GM21786 (cell line): ENCODE results near the gene HSD11B2.

Source experiments
- ATAC-seq: cut with Tn5 transposase; IDR thresholded peaks from one replicate; pipeline ENCODE4 v1.9.1; 2021; ENCODE audit not compliant: unreplicated experiment

Gene HSD11B2

DNA sequence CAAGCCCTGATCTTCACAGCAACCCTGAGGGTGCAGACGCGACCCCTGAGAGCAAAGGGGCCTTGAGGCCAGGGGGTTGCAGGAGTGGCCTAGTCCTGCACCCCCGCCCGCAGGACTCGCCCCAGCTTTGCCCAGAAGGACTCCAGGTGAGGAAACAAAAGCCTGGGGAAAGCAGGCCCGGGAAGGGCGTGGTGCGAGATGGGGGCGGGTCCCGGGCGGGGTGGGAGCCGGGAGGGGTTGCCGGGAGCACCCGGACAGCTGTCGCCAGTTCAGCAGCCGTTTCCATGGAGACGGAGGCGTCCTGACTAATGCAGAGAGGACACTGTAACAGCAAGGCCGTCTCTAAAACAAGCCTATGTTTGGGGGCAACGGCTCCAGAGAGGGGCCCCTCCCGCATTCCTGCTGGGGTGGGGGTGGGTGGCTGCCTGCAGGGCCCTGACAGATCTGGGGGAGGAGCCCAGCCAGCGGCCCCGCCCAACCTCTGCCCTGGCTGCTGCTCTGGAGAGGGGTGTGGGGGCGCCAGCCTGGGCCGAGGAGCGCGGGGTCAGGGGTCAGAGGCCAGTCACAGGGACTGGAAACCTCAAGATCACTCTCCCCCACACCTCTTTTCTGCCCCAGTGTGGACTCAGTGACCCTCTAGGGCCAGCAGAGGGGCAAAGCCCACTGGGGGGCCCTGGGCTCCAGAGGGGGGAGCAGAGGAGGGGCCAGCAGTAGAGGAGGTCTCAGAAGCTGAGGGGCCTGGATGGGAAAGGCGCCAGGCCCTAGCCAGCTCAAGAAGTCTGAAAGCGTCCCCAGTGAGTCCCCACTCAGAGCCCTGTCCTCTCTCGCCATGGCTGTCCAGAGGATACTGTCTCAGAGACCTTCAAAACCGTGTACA lies 34.5 kb upstream of the HSD11B2 start:
- no peak for ATAC-seq

DNA sequence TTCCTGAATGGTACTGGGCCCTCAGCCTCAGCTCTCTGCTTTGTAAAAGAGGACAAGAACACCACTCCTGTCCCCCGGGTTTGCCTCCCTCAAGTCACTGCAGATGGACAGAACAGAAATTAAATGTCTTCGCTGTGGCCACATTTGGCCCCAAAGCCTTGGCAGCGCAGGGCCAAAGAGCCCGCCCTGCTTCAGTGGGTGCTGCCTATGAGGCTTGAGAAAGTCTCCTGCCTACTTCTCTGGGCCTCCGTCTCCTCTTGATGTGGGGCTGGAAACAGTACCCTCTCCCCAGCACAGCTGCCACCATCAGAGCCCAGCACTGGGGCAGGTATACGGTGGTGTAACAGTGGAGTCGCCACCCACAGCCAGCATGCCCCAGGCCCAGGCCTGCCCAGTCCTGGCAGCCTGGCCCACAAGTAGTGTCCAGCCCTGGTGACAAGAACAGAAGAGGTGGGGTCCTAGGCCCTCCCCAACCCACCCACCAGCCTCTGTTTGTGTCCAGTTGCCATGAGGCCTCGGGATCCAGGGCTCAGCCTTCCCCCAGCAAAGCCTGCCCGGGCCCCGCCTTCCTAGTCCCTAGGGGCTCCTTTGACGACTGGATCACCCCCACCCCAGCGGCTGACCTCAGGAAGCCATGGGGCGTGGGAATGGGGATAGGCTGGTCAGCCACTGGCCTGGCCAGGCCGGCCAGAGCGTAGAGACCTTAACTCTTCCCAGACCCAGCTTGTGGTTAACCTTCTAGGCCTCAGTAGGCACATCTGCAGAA lies 33.7 kb upstream of the HSD11B2 start:
- no peak for ATAC-seq

DNA sequence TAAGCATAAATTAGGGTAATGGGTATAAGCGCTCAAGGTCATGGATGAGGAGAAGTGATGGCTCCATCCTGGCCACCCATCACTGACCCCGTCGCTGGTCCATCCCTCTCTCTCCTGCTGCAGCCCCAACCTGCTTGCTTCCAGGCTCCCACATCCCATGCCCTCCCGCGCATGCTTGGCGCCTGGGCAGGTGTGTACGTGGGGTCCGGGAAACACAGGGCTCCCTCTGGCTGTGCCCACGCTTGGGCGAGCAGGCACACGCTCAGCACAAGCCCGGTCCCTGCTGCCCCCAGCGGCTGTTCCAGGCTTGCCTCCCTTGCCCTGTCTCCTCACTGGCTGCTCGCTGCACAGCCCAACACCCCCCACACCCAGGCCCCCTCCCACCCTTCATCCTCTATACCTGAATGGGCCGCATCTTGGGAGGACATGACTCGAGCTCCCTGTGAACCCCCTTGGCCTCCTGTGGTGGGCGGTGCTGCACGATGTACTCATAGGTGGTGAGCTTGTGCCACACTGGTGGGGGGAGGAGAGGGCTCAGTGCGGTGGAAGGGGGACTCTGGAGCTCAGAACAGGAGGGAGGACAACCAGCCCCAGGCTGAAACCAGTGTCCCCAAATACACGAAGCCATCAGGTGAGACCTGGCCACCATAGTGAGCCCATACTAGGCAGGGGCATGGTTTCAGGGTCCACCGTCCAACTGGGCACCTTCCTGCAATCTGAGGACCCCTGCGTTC lies 32.9 kb upstream of the HSD11B2 start:
- ATAC-seq: no peak

DNA sequence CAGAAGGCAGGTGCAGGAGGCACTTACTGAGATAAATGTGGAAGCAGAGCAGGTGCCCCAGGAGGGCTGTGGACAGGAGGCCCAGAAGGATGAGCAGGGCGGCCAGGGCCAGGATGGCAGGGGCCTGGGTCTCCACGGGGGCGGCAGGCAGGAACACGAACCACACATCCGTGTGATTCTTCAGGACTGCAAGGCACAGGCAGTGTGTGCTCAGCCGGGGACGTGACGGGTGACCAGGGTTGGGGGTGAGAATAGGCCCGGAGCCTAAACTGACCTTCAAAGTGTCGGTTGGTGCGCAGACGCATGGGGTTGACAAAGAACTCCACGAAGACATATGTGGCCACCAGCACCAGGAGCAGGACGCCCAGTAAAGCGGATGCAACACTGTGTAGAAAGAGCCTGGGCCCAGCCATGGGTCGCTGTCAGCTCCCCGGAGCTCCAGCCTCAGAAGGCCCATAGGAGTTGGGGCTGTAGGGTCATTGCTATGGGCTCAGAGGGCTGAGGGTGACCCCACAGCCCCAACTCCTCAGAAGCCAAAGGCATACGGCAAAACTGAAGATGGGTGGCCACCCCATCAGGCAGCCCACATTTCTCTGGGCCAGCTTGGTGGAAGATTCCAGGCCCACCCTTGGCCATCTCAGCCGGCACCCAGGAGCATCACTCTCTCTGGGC lies 32.2 kb upstream of the HSD11B2 start:
- ATAC-seq: no peak

DNA sequence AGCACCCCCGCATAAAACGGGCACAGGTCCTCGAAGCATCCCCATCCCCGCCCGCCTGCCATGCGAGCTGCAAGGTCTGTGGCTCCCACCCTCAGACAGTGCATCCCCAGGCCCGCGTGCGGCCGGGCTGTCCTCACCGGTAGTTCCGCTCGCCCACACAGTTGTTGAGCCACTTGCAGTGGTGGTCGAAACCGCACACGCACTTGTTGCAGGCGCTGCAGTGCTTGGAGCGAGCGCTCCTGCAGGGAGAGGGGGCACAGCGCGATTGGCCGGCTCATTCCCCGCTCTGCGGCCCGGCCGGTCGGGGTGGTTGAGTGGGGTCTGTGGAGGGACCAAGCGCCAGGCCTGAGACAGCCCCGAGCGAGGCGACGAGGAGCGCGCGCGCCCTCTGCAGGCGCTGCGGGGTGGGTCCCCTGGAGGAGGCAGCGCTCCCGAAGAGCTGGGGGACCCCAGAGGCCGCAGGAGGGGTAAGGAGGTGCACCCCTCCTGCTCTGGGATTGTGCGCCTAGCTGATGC lies 31.6 kb upstream of the HSD11B2 start:
- ATAC-seq: no peak

DNA sequence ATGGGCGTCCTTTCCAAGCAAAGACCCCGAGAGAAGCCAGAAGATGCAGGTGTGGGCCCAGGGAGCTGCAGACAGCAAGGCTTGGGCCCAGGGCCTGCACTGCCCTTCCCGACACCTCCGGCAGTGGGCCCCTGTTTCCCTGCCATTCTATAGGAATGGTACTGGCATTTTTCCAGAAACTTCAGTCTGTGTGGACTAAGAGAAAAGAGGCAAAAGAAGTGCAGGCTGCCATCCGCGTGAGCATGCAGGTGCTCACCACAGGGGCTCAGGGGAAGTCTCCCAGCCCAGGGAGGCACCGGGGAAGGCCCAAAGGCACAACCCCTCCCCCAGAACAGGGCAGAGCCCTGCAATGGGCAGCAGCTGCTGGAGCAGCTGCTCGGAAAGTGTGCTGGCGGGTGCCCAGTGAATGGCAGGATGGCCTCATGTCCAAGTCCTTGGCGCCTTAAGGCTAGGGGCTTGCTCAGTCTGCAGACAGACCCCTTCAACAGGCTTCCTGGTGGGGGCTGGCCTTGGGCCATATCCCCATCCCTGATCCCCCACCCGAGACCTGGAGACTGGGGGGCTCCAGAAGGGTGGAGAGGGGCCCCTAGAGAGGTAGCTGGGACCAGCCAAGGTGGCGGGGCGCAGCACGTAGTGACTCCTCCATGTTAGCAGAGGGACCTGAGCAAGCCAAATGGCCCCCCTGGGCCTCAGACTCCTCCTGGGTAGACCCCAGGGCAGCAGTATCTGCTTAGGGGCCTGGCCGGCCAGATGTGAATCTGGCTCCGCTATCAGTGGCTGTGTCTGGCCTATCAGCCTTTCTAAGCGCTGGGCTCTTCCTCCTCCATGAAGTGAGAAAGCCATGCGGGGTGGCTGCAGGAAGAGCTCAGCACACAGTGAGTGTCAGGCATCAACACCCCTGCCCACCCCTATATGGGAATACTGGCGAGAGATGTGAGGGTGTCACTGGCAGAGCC lies 30.9 kb upstream of the HSD11B2 start:
- ATAC-seq: no peak

DNA sequence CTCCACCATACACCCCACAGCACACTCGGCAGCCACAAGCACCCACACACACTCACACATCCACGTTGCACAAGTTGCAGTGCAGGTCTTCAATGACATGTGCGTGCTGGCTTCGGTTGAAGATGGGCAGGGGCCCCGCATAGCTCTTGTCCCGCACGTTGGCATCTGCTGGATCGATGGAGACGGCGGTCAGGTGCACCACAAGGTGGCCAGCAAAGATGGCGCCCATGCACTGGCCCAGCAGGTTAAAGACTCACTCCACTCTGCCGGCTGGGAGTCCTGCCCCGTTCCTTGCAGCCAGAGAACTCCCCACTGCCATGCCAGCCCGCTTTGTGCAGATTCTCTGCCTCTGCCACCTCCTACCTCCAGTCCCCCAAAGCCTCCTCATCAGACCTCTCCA lies 30.0 kb upstream of the HSD11B2 start:
- no peak for ATAC-seq

DNA sequence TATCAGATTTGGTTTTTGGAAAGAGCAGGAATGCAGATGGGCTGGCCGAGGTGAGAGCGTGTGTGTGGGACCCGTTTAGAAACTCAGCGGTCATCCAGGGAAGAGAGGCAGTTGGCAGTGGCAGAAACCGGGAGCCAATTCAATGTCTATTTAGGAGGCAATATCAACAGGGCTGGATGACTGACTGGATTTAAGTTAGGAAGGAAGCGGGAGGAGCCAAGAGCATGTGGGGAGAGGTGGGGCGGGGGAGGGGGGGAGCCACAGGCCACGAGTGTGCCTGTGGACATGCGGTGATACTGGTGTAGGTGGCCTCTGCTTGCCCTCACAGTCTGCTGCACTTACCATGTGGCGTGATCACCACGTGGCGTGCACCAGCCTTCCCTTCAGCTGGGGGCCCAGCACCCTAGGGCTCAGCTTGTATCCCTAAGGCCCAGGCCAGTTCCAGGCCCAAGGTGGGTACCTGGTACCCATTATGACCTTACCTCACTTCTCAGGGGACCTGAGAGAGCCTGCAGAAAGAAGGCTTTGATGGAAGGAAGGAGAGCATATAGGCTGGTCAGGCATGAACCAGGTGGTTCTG lies 26.9 kb upstream of the HSD11B2 start:
- ATAC-seq: no peak

DNA sequence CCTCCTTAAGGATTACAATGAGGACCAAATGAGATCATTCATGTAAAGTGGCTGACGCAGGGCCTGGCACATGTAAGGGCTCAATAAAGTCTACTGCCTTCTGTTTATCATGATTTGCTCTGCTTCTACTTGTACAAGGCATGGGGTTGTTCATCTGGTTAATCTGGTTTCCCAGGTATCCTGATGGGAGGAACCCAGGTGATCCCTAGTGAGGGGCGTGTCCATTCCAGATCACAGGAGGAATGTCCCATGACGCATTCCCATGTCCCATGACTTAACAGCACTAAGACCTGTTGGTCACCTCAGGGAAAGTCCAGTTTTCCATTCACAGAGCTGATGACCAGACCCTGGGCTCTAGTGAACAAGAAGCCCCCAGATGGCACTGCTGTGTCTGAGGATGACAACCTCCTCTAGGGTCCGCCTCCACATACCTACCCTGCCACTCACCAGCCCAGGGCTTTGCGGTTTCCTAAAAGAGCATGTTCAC lies 26.1 kb upstream of the HSD11B2 start:
- ATAC-seq: no peak

DNA sequence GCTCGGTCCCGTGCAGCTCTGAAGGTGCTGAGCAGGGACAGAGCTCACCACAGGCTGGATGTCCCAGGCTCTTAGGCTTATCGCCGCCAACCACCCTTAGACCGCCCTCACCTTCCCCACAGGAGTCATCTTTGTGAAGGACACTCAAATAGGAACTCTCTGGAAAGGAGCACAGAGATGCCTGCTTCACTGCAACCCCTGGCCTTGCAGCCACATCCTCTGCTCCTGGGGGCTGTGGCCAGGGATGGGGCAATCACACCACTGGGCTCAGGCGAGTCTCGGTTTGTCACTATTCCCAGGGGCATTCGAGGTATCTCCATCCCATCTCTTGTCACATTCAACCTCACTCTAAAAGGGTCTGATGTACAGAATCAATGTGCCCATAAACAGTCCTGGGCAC lies 25.6 kb upstream of the HSD11B2 start:
- no peak for ATAC-seq

DNA sequence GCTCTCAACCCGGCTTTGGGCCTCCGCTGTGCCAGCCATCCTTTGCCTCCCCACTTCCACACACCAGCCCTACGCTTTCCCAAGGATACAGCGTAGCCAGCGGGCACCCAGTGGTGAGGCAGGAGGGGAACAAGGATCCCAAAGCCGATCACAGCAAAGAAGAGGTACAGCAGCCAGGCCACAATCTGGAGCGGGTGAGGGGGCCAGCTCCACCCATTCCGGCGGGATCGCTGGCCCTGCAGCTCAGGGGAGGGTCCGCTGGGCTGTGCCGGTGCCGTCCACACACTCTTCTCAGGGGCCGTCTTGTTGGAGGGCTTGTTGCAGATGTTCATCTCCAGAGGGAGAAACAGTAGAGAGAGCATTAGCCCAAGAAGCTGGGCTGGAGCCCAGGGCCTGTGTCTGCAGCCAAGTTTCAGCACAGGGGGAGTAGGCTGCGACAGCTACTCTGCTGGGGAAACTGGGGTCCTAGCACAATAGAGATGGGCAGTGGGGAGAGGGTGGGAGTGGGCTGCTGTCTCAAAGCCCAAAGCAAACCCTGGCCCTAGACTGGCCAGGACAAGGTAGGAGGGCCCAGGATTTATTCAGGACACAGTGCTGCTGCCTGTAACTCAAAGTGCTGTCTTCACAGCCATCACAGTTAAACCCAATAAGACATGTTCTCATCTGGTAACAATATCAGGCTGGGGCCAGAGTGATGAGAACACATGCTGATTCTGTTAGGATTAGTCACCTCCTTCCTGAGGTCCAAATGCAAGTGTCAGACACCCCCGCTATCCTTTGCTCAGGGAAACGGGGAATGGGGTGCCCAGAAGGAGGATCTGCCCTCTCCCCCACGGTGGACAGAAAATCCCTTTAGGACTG lies 24.6 kb upstream of the HSD11B2 start:
- no peak for ATAC-seq

DNA sequence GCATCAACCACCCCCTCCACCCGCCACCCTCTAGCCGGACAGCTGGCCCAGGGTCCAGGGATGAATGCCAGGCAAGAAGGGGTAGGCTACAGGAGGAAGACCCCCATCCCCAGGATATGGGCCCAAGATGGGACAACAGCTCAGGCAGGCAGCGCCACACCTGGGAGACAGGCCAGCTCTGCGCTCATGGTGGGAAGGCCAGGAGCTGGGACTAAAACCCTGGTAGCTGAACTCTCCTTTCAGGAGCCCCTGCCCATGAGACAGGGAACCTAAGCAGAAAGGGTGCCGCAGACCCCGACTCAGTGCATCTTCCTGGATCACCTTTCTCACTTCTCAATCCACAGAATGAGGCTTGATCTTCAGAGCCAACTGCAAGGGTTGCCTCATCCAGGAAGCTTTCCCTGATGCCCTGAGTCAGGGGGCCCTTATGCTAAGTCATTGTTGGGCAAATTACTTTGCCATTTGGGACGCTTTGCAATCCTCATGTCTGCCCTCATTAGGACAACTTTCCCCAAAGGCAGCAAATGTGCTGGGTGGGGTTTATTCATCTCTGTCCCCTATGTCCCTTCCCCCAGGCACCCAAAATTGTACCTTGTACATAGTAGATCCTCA lies 23.6 kb upstream of the HSD11B2 start:
- no peak for ATAC-seq

DNA sequence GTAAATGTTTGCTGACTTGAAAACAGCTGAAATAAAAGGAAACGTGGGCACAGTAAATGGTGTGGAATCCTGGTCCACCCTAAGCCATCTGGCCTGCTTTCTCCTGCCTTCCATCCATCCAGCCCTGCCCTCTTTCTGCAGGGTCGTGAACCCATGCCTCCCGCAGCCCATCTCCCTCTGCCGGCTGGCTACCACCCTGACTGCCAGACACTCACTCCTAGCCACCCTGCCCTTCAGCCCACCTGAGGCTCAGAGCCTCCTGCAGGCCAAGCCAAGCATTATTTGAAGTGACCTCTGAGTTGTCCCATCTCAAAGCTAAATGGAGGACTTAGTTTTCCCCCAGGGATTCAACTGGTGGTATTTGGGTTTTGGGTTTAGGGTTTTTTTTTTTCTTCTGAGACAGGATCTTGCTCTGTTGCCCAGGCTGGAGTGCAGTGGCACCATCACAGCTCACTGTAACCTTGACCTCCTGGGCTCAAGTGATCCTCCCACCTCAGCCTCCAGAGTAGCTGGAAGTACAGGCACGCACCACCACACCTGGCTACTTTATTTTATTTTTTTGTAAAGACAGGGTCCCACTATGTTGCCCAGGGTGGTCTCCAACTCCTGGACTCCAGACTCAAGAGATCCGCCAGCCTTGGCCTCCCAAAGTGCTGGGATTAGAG lies 23.0 kb upstream of the HSD11B2 start:
- no peak for ATAC-seq

DNA sequence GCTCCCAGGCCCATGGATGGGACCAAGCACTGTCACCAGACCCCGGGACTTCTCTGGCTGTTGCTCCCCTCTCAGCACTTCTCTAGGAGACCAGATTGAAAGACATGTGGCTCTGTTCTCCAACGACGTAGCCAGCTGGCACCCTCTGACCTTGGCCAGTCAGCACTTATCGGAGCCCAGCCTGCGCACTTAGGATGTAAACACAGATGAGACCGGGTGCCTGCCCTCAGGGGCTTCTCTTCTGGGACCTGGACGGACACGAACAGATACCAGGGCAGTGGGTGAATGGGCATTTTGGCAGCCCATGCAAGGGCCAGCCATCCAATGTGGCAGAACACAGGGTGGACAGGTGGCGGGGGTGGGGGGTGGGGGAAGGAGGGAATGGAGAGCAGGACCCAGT lies 21.3 kb upstream of the HSD11B2 start:
- ATAC-seq: no peak

DNA sequence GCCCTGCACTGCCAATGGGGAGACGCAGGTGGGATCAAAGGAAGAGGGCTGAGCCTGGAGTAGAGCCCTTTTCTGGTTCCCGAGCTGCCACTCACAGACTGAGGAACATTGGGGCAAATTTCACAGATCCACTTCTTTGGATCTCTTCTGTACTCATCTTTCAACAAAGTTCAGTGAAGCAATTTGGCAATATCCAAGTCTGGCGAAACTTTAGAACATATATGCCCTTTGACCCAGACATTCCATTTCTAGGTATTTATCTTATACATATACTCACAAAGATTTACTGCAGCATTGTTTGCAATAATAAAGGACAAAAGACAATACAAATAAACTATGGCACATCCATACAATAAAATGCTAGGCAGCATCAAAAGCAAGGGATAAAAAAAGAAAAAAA lies 19.6 kb upstream of the HSD11B2 start:
- no peak for ATAC-seq

DNA sequence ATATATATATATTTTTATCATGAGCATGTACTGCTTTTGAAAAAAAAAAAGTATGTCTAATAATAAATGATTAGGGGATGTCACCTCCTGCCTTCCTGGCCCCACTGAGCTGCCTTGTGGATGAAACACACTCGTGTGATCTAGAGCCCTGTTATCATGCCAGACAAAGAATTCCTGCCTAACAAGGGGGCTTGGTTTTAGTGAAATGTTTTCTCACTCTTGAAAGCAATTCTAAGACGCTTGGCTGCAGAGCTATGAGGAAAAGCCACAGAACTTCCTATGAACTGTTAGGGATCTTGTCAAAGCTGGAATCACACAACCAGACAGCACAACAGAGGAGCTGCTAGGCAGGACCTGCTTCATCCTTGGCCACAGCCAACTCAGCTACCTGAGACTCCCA lies 18.6 kb upstream of the HSD11B2 start:
- ATAC-seq: no peak
